A673 (cell line): ENCODE measurements around the gene CFAP20DC.

ENCODE experiments used
- EZH2 ChIP-seq: fragments of 200-600 bp; sonication (generic); IDR thresholded peaks from 2 replicates; pipeline ENCODE4 v1.6.1; 2017; ENCODE audit warnings: borderline replicate concordance, low read depth, mild to moderate bottlenecking, mixed read lengths, antibody characterized with exemption, low read length; ENCODE audit not compliant: poor library complexity, severe bottlenecking
- TF ChIP-seq, protein P1 (sequence below): fragments of 300-800, 200-600 bp; sonication (generic); conservative IDR thresholded peaks from 2 replicates; pipeline ENCODE4 v1.5.1; 2017; ENCODE audit warnings: low read depth, mild to moderate bottlenecking, antibody characterized with exemption, low read length, moderate library complexity, mixed read lengths

DNA sequence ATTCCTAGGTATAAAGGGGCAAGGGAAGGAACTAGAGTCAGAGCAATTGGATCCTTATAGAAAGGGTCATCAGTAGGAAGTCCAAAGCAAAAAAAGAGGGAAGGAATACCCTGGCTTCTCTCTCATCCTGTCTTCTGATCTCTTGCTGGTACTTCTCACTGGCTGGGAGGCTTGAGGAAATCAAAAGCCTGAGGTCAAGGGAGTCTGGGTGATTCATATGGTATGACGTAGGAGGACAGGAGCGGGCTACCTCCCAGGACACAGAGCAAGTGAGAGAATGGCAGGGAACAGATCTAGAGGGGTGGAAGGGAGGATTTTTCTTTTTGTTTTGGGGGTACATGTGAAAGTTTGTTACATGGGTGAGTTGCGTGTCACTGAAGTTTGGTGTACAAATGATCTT is 76.0 kb downstream of the CFAP20DC start:
- TF ChIP-seq, protein P1, sequence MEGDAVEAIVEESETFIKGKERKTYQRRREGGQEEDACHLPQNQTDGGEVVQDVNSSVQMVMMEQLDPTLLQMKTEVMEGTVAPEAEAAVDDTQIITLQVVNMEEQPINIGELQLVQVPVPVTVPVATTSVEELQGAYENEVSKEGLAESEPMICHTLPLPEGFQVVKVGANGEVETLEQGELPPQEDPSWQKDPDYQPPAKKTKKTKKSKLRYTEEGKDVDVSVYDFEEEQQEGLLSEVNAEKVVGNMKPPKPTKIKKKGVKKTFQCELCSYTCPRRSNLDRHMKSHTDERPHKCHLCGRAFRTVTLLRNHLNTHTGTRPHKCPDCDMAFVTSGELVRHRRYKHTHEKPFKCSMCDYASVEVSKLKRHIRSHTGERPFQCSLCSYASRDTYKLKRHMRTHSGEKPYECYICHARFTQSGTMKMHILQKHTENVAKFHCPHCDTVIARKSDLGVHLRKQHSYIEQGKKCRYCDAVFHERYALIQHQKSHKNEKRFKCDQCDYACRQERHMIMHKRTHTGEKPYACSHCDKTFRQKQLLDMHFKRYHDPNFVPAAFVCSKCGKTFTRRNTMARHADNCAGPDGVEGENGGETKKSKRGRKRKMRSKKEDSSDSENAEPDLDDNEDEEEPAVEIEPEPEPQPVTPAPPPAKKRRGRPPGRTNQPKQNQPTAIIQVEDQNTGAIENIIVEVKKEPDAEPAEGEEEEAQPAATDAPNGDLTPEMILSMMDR: no peak
- TF ChIP-seq EZH2: no peak
